Gastrocnemius medialis (tissue), 4 donors: ENCODE results near the gene GBA3. TPM values are rescaled to one million over a fixed set of nuclear protein-coding genes. Genes with fewer than 3 reads are reported as not detected.

ENCODE experiments used
- ATAC-seq, 2 donors: fragments of 150-250 bp; one replicate each; pipeline ENCODE4 v1.9.1; 2016
- DNase-seq, 2 donors: peaks; one replicate each; pipeline ENCODE4 v3.0.0-alpha.2; 2019
- H3K27ac ChIP-seq, 4 donors: fragments of 200-600 bp; sonication (generic); 1 replicate in 1 of 4; 2 replicates in 3 of 4; pipeline ENCODE4 v1.5.1; 2016 to 2018; ENCODE audit warnings: mild to moderate bottlenecking in 2 of 4, moderate library complexity in 1 of 4
- H3K27me3 ChIP-seq, 3 donors: fragments of 200-600 bp; sonication (generic) in 2 of 3; 1 replicate in 1 of 3; 2 replicates in 2 of 3; pipeline versions ENCODE4 v1.5.1 to v1.6.0; 2016 to 2019; ENCODE audit warnings: mild to moderate bottlenecking in 1 of 3, moderate library complexity in 1 of 3
- H3K36me3 ChIP-seq, 2 donors: fragments of 200-600 bp; sonication (generic) in 1 of 2; one replicate each; pipeline ENCODE4 v1.5.1; 2017 to 2018
- H3K4me1 ChIP-seq, 2 donors: fragments of 200-600 bp; sonication (generic) in 1 of 2; one replicate each; pipeline ENCODE4 v1.5.1; 2016 to 2017; ENCODE audit warnings: mild to moderate bottlenecking in 2 of 2
- H3K4me3 ChIP-seq, 4 donors: fragments of 200-600 bp; sonication (generic) in 3 of 4; 1 replicate in 1 of 4; 2 replicates in 3 of 4; pipeline ENCODE4 v1.5.1; 2016 to 2019; ENCODE audit warnings: mild to moderate bottlenecking in 2 of 4
- H3K9me3 ChIP-seq, 3 donors: fragments of 200-600 bp; sonication (generic) in 2 of 3; 1 replicate in 1 of 3; 2 replicates in 2 of 3; pipeline ENCODE4 v1.5.1; 2016 to 2019
- POLR2A ChIP-seq, 2 donors: fragments of 450-650 bp; IDR thresholded peaks; one replicate each; pipeline ENCODE4 v1.6.1; 2017; ENCODE audit warnings: antibody characterized with exemption in 2 of 2, mild to moderate bottlenecking in 2 of 2, moderate library complexity in 2 of 2
- in situ Hi-C, 4 donors: fragments of 200-750 bp; cut with MboI; loops; one replicate each; pipeline versions ENCODE4 v1.15.0 to v1.8.0; 2017; ENCODE audit warnings: low sequenced_read_pairs in 4 of 4
- intact Hi-C: fragments of 100-400 bp; cut with DNase I; formaldehyde crosslinking; loops from one replicate; pipeline ENCODE4 v1.15.1; 2023; ENCODE audit warnings: low total_unique reads
- total RNA-seq, 4 donors: library from RNA; depleted of rRNA; stranded (reverse); fragments of >200 nt; gene quantifications; one replicate each; pipeline versions ENCODE4 v1.1.0 to v1.2.3, GENCODE V29; 2016
- TF ChIP-seq, protein P1 (sequence below), 5 experiments: fragments of 450-650 bp in 3 of 5; fragments of 200-600 bp in 2 of 5; sonication (generic) in 2 of 5; IDR thresholded peaks in 4 of 5; conservative IDR thresholded peaks in 1 of 5; 1 replicate in 4 of 5; 2 replicates in 1 of 5; pipeline ENCODE4 v1.5.1; 2016 to 2019; ENCODE audit warnings: antibody characterized with exemption in 5 of 5, mild to moderate bottlenecking in 3 of 5, moderate library complexity in 3 of 5

Gene GBA3
- total RNA-seq, 4 donors from 2014 or later: 0.24 TPM; not detected in 3

GRCh38 chr4:22850055-22850454 is 157.3 kb downstream of the GBA3 start:
- ATAC-seq: no peak

DNA sequence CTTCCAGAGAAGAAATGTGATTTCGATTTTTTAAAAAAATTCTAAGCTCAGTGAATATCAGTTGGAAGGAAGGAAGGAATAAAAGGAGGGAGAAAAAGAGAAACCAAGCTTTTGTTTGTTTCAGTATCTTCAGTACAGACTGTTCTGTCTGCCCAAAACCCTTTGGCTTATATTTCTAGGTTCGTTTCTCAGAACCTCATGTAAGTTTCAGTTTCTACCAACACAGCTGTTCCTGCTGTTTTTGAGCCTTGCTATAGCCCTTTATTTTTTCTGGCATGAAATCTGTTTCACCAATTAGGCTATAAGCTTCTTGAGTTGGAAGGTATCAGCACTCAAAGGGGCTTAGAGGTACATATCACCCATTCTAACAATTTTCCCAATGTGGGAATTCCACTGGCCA is 157.9 kb downstream of the GBA3 start:
- TF ChIP-seq POLR2A (IDR thresholded peaks at IDR 0.05): no peak
- TF ChIP-seq, protein P1, sequence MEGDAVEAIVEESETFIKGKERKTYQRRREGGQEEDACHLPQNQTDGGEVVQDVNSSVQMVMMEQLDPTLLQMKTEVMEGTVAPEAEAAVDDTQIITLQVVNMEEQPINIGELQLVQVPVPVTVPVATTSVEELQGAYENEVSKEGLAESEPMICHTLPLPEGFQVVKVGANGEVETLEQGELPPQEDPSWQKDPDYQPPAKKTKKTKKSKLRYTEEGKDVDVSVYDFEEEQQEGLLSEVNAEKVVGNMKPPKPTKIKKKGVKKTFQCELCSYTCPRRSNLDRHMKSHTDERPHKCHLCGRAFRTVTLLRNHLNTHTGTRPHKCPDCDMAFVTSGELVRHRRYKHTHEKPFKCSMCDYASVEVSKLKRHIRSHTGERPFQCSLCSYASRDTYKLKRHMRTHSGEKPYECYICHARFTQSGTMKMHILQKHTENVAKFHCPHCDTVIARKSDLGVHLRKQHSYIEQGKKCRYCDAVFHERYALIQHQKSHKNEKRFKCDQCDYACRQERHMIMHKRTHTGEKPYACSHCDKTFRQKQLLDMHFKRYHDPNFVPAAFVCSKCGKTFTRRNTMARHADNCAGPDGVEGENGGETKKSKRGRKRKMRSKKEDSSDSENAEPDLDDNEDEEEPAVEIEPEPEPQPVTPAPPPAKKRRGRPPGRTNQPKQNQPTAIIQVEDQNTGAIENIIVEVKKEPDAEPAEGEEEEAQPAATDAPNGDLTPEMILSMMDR (IDR thresholded peaks at IDR 0.05 in 4 of 5, conservative IDR thresholded peaks at IDR 0.05 in 1 of 5): no peak
- no peaks in the 10 kb centered on the region for H3K9me3 ChIP-seq
- intact Hi-C loops: no loop called here
- in situ Hi-C loops: no loop called here
- H3K27me3 ChIP-seq: no peaks in the 10 kb centered on the region
- H3K4me1 ChIP-seq: no peaks in the 10 kb centered on the region
- DNase-seq (no peak), ATAC-seq (no peak)
- H3K27ac ChIP-seq: no peak overlapping the region
- no peak overlapping the region for H3K4me3 ChIP-seq
- no peaks in the 10 kb centered on the region for H3K36me3 ChIP-seq

More at GRCh38 chr4:22850055-22850454, 157.3 kb downstream of the GBA3 start:
- intact Hi-C loops: no loop called here
- Histone ChIP-seq H3K4me3 (no peak overlapping the region), H3K36me3 (no peaks in the 10 kb centered on the region), H3K27ac (no peak overlapping the region), H3K27me3 (no peaks in the 10 kb centered on the region), H3K4me1 (no peaks in the 10 kb centered on the region), H3K9me3 (no peaks in the 10 kb centered on the region)
- DNase-seq: no peak
- TF ChIP-seq POLR2A (IDR thresholded peaks at IDR 0.05): no peak
- TF ChIP-seq, protein P1 (IDR thresholded peaks at IDR 0.05 in 4 of 5, conservative IDR thresholded peaks at IDR 0.05 in 1 of 5): no peak
- in situ Hi-C loops: no loop called here

- in situ Hi-C loops (no loop called here), intact Hi-C loops (no loop called here)
- no peaks in the 10 kb centered on the region for H3K4me1 ChIP-seq
- H3K9me3 ChIP-seq: no peaks in the 10 kb centered on the region
- no peak overlapping the region for H3K4me3 ChIP-seq
- no peaks in the 10 kb centered on the region for H3K36me3 ChIP-seq
- ATAC-seq (no peak), DNase-seq (no peak)
- no peaks in the 10 kb centered on the region for H3K27me3 ChIP-seq
- no peak overlapping the region for H3K27ac ChIP-seq
- TF ChIP-seq, protein P1 (IDR thresholded peaks at IDR 0.05 in 4 of 5, conservative IDR thresholded peaks at IDR 0.05 in 1 of 5): no peak
- no peak for TF ChIP-seq POLR2A (IDR thresholded peaks at IDR 0.05)
Observed at GRCh38 chr4:22857411-22857810, 164.7 kb downstream of the GBA3 start.

DNA sequence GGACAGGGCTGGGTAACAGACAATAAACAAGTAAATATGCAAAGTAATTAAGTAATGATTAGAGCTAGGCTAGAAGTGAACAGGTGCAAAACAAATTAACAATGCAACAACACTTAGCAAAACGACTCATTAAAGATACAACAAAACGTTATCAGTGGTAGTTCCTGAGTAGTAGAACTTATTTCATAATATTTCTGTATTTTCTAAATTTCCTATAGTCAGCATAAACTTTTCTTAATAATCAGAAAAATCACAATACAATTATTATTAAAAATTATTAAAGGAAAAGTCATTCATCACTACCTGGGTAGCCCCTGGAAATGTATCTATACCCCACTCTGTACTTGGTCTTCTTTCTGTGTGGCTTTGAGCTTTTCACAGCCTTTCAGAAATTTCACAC is 166.6 kb downstream of the GBA3 start:
- DNase-seq (no peak), ATAC-seq (no peak)
- no peaks in the 10 kb centered on the region for H3K27me3 ChIP-seq
- intact Hi-C loops: no loop called here
- H3K4me1 ChIP-seq: no peaks in the 10 kb centered on the region
- in situ Hi-C loops: no loop called here
- H3K4me3 ChIP-seq: no peak overlapping the region
- no peak overlapping the region for H3K27ac ChIP-seq
- TF ChIP-seq, protein P1 (IDR thresholded peaks at IDR 0.05 in 4 of 5, conservative IDR thresholded peaks at IDR 0.05 in 1 of 5): no peak
- no peak for TF ChIP-seq POLR2A (IDR thresholded peaks at IDR 0.05)
- H3K36me3 ChIP-seq: no peaks in the 10 kb centered on the region
- no peaks in the 10 kb centered on the region for H3K9me3 ChIP-seq

Other genes starting within 250 kb of the GBA3 start
- 10 to 100 TPM; 17.1 to 86.4 (median 25.7) TPM for gene ADGRA3, start 176.9 kb upstream of the GBA3 start, total RNA-seq